Tibial nerve (tissue), 4 donors: Measurements from ENCODE around the gene HES3. TPM values are rescaled to one million over a fixed set of nuclear protein-coding genes. Genes with fewer than 3 reads are reported as not detected.
A peak's percentile ranks its signal among the peaks of the same experiment; 100 is the strongest.

Experiments
- DNase-seq, 2 donors: peaks; one replicate each; pipeline ENCODE4 v3.0.0-alpha.2; 2019; ENCODE audit warnings: low spot score in 2 of 2
- H3K27ac ChIP-seq, 4 donors: fragments of 200-600 bp; sonication (generic) in 3 of 4; one replicate each; pipeline ENCODE4 v1.5.1; 2017 to 2019; ENCODE audit warnings: mild to moderate bottlenecking in 1 of 4
- H3K27me3 ChIP-seq, 2 donors: fragments of 200-600 bp; sonication (generic) in 1 of 2; one replicate each; pipeline versions ENCODE4 v1.5.1 to v1.6.0; 2017 to 2019
- H3K36me3 ChIP-seq, 3 donors: fragments of 200-600 bp; sonication (generic); one replicate each; pipeline ENCODE4 v1.5.1; 2018 to 2019
- H3K4me1 ChIP-seq, 4 donors: fragments of 200-600 bp; sonication (generic) in 3 of 4; one replicate each; pipeline ENCODE4 v1.5.1; 2017 to 2019
- H3K4me3 ChIP-seq, 4 donors: fragments of 200-600 bp; sonication (generic) in 3 of 4; one replicate each; pipeline ENCODE4 v1.5.1; 2017 to 2019; ENCODE audit warnings: mild to moderate bottlenecking in 1 of 4, moderate library complexity in 1 of 4
- H3K9me3 ChIP-seq, 4 donors: fragments of 200-600 bp; sonication (generic) in 3 of 4; one replicate each; pipeline ENCODE4 v1.5.1; 2017 to 2019
- CTCF ChIP-seq, 5 experiments: fragments of 200-600 bp in 3 of 5; fragments of 450-650 bp in 2 of 5; sonication (generic) in 3 of 5; IDR thresholded peaks; one replicate each; pipeline ENCODE4 v1.5.1; 2016 to 2019; ENCODE audit warnings: antibody characterized with exemption in 5 of 5, mild to moderate bottlenecking in 3 of 5, moderate library complexity in 2 of 5
- EP300 ChIP-seq, 2 donors: sonication (generic); formaldehyde crosslinking; IDR thresholded peaks; one replicate each; pipeline ENCODE4 v1.6.1; 2017; ENCODE audit warnings: antibody characterized with exemption in 2 of 2, mild to moderate bottlenecking in 1 of 2
- POLR2A ChIP-seq, 2 donors: fragments of 450-650 bp; IDR thresholded peaks; one replicate each; pipeline ENCODE4 v1.6.1; 2017; ENCODE audit warnings: antibody characterized with exemption in 2 of 2, mild to moderate bottlenecking in 2 of 2, moderate library complexity in 2 of 2
- WGBS, 2 donors: methylation state at CpG; one replicate each; pipeline ENCODE4 v1.1.5; 2018; 5-methylcytosine and 5-hydroxymethylcytosine counted together
- total RNA-seq, 4 donors: library from RNA; depleted of rRNA; stranded (reverse); fragments of >200 nt; gene quantifications; one replicate each; pipeline ENCODE4 v1.1.0, GENCODE V29; 2016

The HES3 gene
- total RNA-seq, 4 donors from 2014 or later: not detected

- no peaks in the 10 kb centered on the region for H3K9me3 ChIP-seq
- no peak for TF ChIP-seq EP300 (IDR thresholded peaks at IDR 0.05)
- TF ChIP-seq POLR2A (IDR thresholded peaks at IDR 0.05): no peak
- no peak for TF ChIP-seq CTCF (IDR thresholded peaks at IDR 0.05)
- no peaks in the 10 kb centered on the region for H3K27me3 ChIP-seq
- H3K4me1 ChIP-seq: peaks cover 0 to 15% (median 12%) of the 10 kb centered on the region in 4 donors
- WGBS, 2 donors: 82 to 86% methylated on average over 27 to 28 of the region's 31 CpGs
- H3K4me3 ChIP-seq: no peak overlapping the region
- DNase-seq: no peak
- peaks cover 0 to 12% (median 0%) of the 10 kb centered on the region in 3 donors for H3K36me3 ChIP-seq
- no peak overlapping the region for H3K27ac ChIP-seq
Measured at GRCh38 chr1:6279613-6280383, 35.8 kb downstream of the HES3 start.

- Histone ChIP-seq H3K4me1 (peaks cover 0 to 12% (median 11%) of the 10 kb centered on the region in 4 donors), H3K36me3 (peaks cover 0 to 12% (median 0%) of the 10 kb centered on the region in 3 donors), H3K27ac (peak overlapping the region in 1 of 4 donors; percentile 73), H3K27me3 (no peaks in the 10 kb centered on the region), H3K9me3 (no peaks in the 10 kb centered on the region), H3K4me3 (no peak overlapping the region)
- WGBS, 2 donors: 61 to 75% methylated on average over 27 to 33 of the region's 33 CpGs
- no peak for DNase-seq
- TF ChIP-seq CTCF (IDR thresholded peaks at IDR 0.05) (peak; percentile 15 to 69 (median 42)), EP300 (IDR thresholded peaks at IDR 0.05) (no peak)
Measured at GRCh38 chr1:6280761-6281451, 36.9 kb downstream of the HES3 start.

GRCh38 chr1:6281511-6282402 is 37.8 kb downstream of the HES3 start:
- H3K9me3 ChIP-seq: no peaks in the 10 kb centered on the region
- H3K4me1 ChIP-seq: peaks cover 0 to 4% (median 2%) of the 10 kb centered on the region in 4 donors
- DNase-seq: no peak
- TF ChIP-seq EP300 (IDR thresholded peaks at IDR 0.05) (no peak), CTCF (IDR thresholded peaks at IDR 0.05) (no peak), POLR2A (IDR thresholded peaks at IDR 0.05) (no peak)
- no peak overlapping the region for H3K4me3 ChIP-seq
- H3K36me3 ChIP-seq: peaks cover 0 to 12% (median 0%) of the 10 kb centered on the region in 3 donors
- peak overlapping the region in 1 of 4 donors; percentile 73 for H3K27ac ChIP-seq
- no peaks in the 10 kb centered on the region for H3K27me3 ChIP-seq
- 78 to 86% methylated on average over 14 to 19 of the region's 19 CpGs for WGBS, 2 donors

- Histone ChIP-seq H3K9me3 (no peaks in the 10 kb centered on the region), H3K27ac (peak overlapping the region in 1 of 4 donors; percentile 62), H3K4me3 (no peak overlapping the region), H3K27me3 (no peaks in the 10 kb centered on the region), H3K36me3 (peaks cover 0 to 12% (median 0%) of the 10 kb centered on the region in 3 donors), H3K4me1 (peaks cover 0 to 5% (median 0%) of the 10 kb centered on the region in 4 donors)
- 93 to 95% methylated on average over 15 to 17 of the region's 17 CpGs for WGBS, 2 donors
- DNase-seq: no peak
- TF ChIP-seq CTCF (IDR thresholded peaks at IDR 0.05) (no peak), POLR2A (IDR thresholded peaks at IDR 0.05) (no peak), EP300 (IDR thresholded peaks at IDR 0.05) (no peak)
Measured at GRCh38 chr1:6282577-6283270, 38.7 kb downstream of the HES3 start.
